ENCODE data around the gene TSR3.

TSR3 gene

DNA sequence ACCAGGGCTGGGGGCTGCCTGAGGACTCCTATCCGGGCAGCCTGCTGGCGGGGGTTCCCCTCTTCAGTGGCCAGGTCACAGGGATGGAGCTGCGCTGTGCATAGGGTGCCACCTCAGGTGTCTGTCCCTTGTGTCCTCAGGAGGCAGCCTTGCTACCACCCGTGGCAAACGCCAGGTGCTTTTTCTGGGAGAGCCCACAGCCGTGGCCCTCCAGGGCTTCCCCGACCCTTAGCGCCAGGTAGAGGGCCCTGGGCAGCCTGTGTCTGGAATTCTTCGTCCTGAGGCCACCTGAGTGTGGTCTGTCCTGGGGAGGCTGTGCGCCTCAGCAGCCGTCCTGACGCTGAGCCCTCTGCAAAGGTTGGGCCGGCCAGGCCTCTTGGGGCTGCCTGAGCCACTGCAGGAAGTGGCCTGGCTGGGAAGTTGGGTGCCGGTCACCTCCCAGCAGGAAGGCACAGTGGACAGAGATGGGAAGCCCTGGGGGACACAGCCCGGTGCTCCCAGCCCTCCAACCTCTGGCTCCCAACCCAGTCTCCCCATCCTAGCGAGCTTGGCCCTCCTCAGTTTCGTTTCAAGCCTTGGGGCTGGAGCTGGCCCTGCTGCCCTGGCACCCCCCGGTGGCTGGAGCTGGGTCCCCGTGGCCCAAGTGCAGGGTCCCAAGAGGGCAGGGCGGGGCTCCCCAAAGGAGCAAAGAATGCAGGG lies 25.9 kb downstream of the TSR3 start:
- TF ChIP-seq TEAD4 (IDR thresholded peaks at IDR 0.05) (no peak), TCF12 (IDR thresholded peaks at IDR 0.05; ENCODE audit: low read depth) (no peak), EP300 (IDR thresholded peaks at IDR 0.05; ENCODE audit: borderline replicate concordance) (no peak), TAF1 (IDR thresholded peaks at IDR 0.05; ENCODE audit: low read depth) (no peak), RAD21 (IDR thresholded peaks at IDR 0.05; ENCODE audit: low read depth) (no peak), NFIC (IDR thresholded peaks at IDR 0.05) (no peak), ZBTB7A (IDR thresholded peaks at IDR 0.05; ENCODE audit: low read depth) (no peak), YY1 (IDR thresholded peaks at IDR 0.05; ENCODE audit: low read depth) (no peak), CREB1 (IDR thresholded peaks at IDR 0.05; ENCODE audit: low read depth) (no peak), CEBPB (IDR thresholded peaks at IDR 0.05) (no peak), FOXM1 (IDR thresholded peaks at IDR 0.05; ENCODE audit: borderline replicate concordance, low read depth) (no peak), EGR1 (IDR thresholded peaks at IDR 0.05) (no peak)
- TF ChIP-seq, protein P1, sequence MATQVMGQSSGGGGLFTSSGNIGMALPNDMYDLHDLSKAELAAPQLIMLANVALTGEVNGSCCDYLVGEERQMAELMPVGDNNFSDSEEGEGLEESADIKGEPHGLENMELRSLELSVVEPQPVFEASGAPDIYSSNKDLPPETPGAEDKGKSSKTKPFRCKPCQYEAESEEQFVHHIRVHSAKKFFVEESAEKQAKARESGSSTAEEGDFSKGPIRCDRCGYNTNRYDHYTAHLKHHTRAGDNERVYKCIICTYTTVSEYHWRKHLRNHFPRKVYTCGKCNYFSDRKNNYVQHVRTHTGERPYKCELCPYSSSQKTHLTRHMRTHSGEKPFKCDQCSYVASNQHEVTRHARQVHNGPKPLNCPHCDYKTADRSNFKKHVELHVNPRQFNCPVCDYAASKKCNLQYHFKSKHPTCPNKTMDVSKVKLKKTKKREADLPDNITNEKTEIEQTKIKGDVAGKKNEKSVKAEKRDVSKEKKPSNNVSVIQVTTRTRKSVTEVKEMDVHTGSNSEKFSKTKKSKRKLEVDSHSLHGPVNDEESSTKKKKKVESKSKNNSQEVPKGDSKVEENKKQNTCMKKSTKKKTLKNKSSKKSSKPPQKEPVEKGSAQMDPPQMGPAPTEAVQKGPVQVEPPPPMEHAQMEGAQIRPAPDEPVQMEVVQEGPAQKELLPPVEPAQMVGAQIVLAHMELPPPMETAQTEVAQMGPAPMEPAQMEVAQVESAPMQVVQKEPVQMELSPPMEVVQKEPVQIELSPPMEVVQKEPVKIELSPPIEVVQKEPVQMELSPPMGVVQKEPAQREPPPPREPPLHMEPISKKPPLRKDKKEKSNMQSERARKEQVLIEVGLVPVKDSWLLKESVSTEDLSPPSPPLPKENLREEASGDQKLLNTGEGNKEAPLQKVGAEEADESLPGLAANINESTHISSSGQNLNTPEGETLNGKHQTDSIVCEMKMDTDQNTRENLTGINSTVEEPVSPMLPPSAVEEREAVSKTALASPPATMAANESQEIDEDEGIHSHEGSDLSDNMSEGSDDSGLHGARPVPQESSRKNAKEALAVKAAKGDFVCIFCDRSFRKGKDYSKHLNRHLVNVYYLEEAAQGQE (IDR thresholded peaks at IDR 0.05; ENCODE audit: low read depth), result no peak
- TF ChIP-seq, protein P2, sequence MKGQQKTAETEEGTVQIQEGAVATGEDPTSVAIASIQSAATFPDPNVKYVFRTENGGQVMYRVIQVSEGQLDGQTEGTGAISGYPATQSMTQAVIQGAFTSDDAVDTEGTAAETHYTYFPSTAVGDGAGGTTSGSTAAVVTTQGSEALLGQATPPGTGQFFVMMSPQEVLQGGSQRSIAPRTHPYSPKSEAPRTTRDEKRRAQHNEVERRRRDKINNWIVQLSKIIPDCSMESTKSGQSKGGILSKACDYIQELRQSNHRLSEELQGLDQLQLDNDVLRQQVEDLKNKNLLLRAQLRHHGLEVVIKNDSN (IDR thresholded peaks at IDR 0.05), result no peak
- TF ChIP-seq, protein P3, sequence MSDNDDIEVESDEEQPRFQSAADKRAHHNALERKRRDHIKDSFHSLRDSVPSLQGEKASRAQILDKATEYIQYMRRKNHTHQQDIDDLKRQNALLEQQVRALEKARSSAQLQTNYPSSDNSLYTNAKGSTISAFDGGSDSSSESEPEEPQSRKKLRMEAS (IDR thresholded peaks at IDR 0.05), result no peak

DNA sequence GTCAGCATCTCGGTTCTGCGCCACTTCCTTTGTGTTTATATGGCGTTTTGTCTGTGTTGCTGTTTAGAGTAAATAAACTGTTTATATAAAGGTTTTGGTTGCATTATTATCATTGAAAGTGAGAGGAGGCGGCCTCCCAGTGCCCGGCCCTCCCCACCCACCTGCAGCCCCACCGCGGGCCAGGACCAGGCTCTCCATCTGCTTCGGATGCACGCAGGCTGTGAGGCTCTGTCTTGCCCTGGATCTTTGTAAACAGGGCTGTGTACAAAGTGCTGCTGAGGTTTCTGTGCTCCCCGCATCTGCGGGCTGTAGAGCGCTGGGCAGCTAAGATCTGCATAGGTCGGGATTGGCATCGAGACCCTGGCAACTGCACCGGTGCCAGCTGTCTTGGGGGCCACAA lies 26.4 kb downstream of the TSR3 start:
- TF ChIP-seq CEBPB (IDR thresholded peaks at IDR 0.05) (no peak), FOXM1 (IDR thresholded peaks at IDR 0.05; ENCODE audit: borderline replicate concordance, low read depth) (no peak), NFIC (IDR thresholded peaks at IDR 0.05) (no peak), TCF12 (IDR thresholded peaks at IDR 0.05; ENCODE audit: low read depth) (no peak), EGR1 (IDR thresholded peaks at IDR 0.05) (no peak), TAF1 (IDR thresholded peaks at IDR 0.05; ENCODE audit: low read depth) (no peak), CREB1 (IDR thresholded peaks at IDR 0.05; ENCODE audit: low read depth) (no peak), ZBTB7A (IDR thresholded peaks at IDR 0.05; ENCODE audit: low read depth) (no peak), YY1 (IDR thresholded peaks at IDR 0.05; ENCODE audit: low read depth) (no peak), EP300 (IDR thresholded peaks at IDR 0.05; ENCODE audit: borderline replicate concordance) (no peak), TEAD4 (IDR thresholded peaks at IDR 0.05) (no peak), RAD21 (IDR thresholded peaks at IDR 0.05; ENCODE audit: low read depth) (no peak)
- TF ChIP-seq, protein P1 (IDR thresholded peaks at IDR 0.05; ENCODE audit: low read depth), result no peak
- TF ChIP-seq, protein P3 (IDR thresholded peaks at IDR 0.05), result no peak
- TF ChIP-seq, protein P2 (IDR thresholded peaks at IDR 0.05), result no peak

DNA sequence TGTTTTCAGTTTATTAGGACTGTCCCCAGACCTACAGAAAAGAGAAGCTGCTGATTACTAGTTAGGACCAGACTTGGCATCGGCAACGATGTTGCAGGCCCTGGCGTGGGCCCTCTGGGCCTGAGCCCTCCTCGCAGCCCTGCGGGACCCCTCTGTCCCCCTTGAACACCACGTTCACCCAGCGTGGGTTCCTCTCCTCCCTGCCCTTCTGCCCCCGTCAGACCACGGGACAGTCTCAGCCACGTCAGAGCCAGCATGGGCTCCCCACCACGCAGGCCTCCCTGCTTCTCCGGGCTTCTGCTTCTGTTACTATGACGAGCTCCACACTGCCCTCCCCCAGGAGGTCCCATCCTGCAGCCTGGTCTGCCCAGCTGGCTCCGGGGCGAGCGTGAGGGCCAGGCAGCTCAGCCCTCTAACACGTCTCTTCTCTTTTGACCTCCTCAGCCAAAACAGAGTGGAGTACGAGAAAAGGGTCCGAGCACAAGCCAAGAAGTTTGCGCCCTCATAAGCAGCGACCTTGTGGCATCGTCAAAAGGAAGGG lies 27.3 kb downstream of the TSR3 start:
- TF ChIP-seq RAD21 (IDR thresholded peaks at IDR 0.05; ENCODE audit: low read depth) (no peak), TAF1 (IDR thresholded peaks at IDR 0.05; ENCODE audit: low read depth) (no peak), CREB1 (IDR thresholded peaks at IDR 0.05; ENCODE audit: low read depth) (no peak), TCF12 (IDR thresholded peaks at IDR 0.05; ENCODE audit: low read depth) (no peak), NFIC (IDR thresholded peaks at IDR 0.05) (no peak), EP300 (IDR thresholded peaks at IDR 0.05; ENCODE audit: borderline replicate concordance) (no peak), CEBPB (IDR thresholded peaks at IDR 0.05) (no peak), TEAD4 (IDR thresholded peaks at IDR 0.05) (no peak), FOXM1 (IDR thresholded peaks at IDR 0.05; ENCODE audit: borderline replicate concordance, low read depth) (no peak), ZBTB7A (IDR thresholded peaks at IDR 0.05; ENCODE audit: low read depth) (no peak), YY1 (IDR thresholded peaks at IDR 0.05; ENCODE audit: low read depth) (no peak), EGR1 (IDR thresholded peaks at IDR 0.05) (no peak)
- TF ChIP-seq, protein P2 (IDR thresholded peaks at IDR 0.05), result no peak
- TF ChIP-seq, protein P1 (IDR thresholded peaks at IDR 0.05; ENCODE audit: low read depth), result no peak
- TF ChIP-seq, protein P3 (IDR thresholded peaks at IDR 0.05), result no peak

Data from Ishikawa (cell line).